ENCODE results near the gene ABHD1.

DNA sequence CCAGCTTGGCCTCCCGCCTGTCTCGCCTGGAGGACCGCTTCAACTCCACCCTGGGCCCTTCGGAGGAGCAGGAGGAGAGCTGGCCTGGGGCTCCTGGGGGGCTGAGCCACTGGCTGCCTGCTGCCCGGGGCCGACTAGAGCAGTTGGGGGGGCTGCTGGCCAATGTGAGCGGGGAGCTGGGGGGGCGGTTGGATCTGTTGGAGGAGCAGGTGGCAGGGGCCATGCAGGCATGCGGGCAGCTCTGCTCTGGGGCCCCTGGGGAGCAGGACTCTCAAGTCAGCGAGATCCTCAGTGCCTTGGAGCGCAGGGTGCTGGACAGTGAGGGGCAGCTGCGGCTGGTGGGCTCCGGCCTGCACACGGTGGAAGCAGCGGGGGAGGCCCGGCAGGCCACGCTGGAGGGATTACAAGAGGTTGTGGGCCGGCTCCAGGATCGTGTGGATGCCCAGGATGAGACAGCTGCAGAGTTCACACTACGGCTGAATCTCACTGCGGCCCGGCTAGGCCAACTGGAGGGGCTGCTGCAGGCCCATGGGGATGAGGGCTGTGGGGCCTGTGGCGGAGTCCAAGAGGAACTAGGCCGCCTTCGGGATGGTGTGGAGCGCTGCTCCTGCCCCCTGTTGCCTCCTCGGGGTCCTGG is 40.7 kb upstream of the ABHD1 start:
- TF ChIP-seq, protein P1, sequence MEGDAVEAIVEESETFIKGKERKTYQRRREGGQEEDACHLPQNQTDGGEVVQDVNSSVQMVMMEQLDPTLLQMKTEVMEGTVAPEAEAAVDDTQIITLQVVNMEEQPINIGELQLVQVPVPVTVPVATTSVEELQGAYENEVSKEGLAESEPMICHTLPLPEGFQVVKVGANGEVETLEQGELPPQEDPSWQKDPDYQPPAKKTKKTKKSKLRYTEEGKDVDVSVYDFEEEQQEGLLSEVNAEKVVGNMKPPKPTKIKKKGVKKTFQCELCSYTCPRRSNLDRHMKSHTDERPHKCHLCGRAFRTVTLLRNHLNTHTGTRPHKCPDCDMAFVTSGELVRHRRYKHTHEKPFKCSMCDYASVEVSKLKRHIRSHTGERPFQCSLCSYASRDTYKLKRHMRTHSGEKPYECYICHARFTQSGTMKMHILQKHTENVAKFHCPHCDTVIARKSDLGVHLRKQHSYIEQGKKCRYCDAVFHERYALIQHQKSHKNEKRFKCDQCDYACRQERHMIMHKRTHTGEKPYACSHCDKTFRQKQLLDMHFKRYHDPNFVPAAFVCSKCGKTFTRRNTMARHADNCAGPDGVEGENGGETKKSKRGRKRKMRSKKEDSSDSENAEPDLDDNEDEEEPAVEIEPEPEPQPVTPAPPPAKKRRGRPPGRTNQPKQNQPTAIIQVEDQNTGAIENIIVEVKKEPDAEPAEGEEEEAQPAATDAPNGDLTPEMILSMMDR (IDR thresholded peaks at IDR 0.05; ENCODE audit: extremely low read depth in 1 of 2, insufficient read depth in 1 of 2, low read depth in 1 of 2, low read length in 2 of 2) = no peak
- TF ChIP-seq POLR2AphosphoS5 (IDR thresholded peaks at IDR 0.05; ENCODE audit: insufficient read depth, low read depth, low read length) = no peak

Data from endothelial cell of umbilical vein (primary cell).